ENCODE measurements around the gene GOLGA1. TPM values are rescaled to one million over a fixed set of nuclear protein-coding genes. Genes with fewer than 3 reads are reported as not detected.

GOLGA1 gene
- total and polyA plus RNA-seq, 2 of the 13 experiments (the other 11 are each of a cell fraction or from before 2014, with no cell fraction given): 12.7 to 15.9 TPM

- TF ChIP-seq HOMEZ (CRISPR knock-in tag; IDR thresholded peaks at IDR 0.05; ENCODE audit: low read depth): no peak
- TF ChIP-seq STAT6 (CRISPR knock-in tag; IDR thresholded peaks at IDR 0.05; ENCODE audit: borderline replicate concordance): no peak
- no peak for TF ChIP-seq KMT2A (CRISPR knock-in tag; IDR thresholded peaks at IDR 0.05)
- no peak; the same call in 1 of the 2 replicates for TF ChIP-seq BHLHE40 (IDR thresholded peaks at IDR 0.05; ENCODE audit: low read length)
- TF ChIP-seq HNRNPK (IDR thresholded peaks at IDR 0.05; ENCODE audit: low read depth, low read length, poor library complexity, severe bottlenecking): no peak
- TF ChIP-seq TFDP1 (CRISPR knock-in tag; IDR thresholded peaks at IDR 0.05; ENCODE audit: borderline replicate concordance): peak; percentile 29; the same call in 1 of the 2 replicates
- no peak for TF ChIP-seq ZNF572 (CRISPR knock-in tag; IDR thresholded peaks at IDR 0.05)
- TF ChIP-seq HMG20A (CRISPR knock-in tag; IDR thresholded peaks at IDR 0.05; ENCODE audit: borderline replicate concordance): no peak
- TF ChIP-seq NBN (conservative IDR thresholded peaks at IDR 0.05): no peak
- TF ChIP-seq MBNL3 (CRISPR knock-in tag; conservative IDR thresholded peaks at IDR 0.05): no peak
- TF ChIP-seq ZNF263 (CRISPR knock-in tag; IDR thresholded peaks at IDR 0.05): no peak
- no peak for TF ChIP-seq HCFC1 (IDR thresholded peaks at IDR 0.05; ENCODE audit: low read depth, low read length)
- no peak for TF ChIP-seq SP5 (CRISPR knock-in tag; IDR thresholded peaks at IDR 0.05; ENCODE audit: borderline replicate concordance, low read depth)
- no peak for TF ChIP-seq SKIL (CRISPR knock-in tag; IDR thresholded peaks at IDR 0.05; ENCODE audit: borderline replicate concordance)
- TF ChIP-seq MATR3 (CRISPR knock-in tag; IDR thresholded peaks at IDR 0.05): no peak
- TF ChIP-seq ZNF33B (CRISPR knock-in tag; IDR thresholded peaks at IDR 0.05): no peak
- no peak for TF ChIP-seq CCAR2 (optimal IDR thresholded peaks at IDR 0.05; ENCODE audit: low read depth, low read length)
- no peak for TF ChIP-seq ZSCAN22 (CRISPR knock-in tag; IDR thresholded peaks at IDR 0.05)
- TF ChIP-seq ZNF800 (CRISPR knock-in tag; IDR thresholded peaks at IDR 0.05): no peak; the same call in 1 of the 2 replicates
- TF ChIP-seq ZSCAN21 (CRISPR knock-in tag; IDR thresholded peaks at IDR 0.05; ENCODE audit: borderline replicate concordance): peak; percentile 55; the same call in 1 of the 2 replicates
- peak; percentile 74; the same call in 1 of the 2 replicates for TF ChIP-seq ZMYM2 (CRISPR knock-in tag; IDR thresholded peaks at IDR 0.05)
These were observed 87.9 kb downstream of the GOLGA1 start, which contains the start of gene WDR38 (continued) for GRCh38 chr9:124852829-124853531.

Measured in HepG2 (cell line).